ENCODE results near the gene MIGA2. TPM values are rescaled to one million over a fixed set of nuclear protein-coding genes. Genes with fewer than 3 reads are reported as not detected.

The MIGA2 gene
- total RNA-seq, 1 experiment from 2014 or later = 29.6 TPM

DNA sequence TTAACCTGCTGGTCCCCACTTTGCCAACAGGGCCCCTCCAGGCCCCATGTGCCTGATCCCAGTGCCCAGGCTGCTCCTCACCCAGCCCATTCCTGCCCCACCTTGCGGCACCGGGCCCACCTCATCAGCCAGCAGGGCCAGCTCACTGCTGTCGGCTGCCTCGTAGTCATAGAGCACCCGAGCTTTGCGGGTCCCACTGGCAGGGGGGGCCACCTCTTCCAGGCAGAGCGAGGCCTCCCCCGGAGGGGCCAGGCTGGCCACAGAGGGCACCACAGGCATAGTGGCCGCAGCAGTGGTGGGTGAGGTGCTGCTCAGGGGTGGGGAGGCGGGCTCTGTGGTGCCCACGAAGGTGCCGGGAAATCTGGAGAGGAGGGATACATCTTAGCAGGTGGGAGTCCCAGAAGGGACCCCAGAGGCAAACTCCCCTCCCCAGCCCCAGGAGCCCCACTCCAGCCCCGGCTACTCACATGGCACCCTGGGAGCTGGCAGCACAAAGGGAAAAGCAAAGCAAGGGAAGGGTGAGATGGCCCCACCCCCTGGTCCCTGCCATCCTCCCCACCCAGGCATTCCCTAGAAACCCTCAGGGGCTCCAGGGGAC, 27.3 kb upstream of the MIGA2 start:
- no peaks in the 10 kb centered on the region for H3K9me2 ChIP-seq (replicated peaks; ENCODE audit: low read length)
- H2AFZ ChIP-seq (ENCODE audit: low read length) = no peak overlapping the region
- no peak overlapping the region for H3K4me2 ChIP-seq (ENCODE audit: low read length)
- no peak overlapping the region for H3K4me3 ChIP-seq (ENCODE audit: low read length)
- CTCF ChIA-PET = no interaction called here
- no peak overlapping the region for H3K27ac ChIP-seq (ENCODE audit: low read length)
- no peaks in the 10 kb centered on the region for H4K20me1 ChIP-seq (ENCODE audit: low read length)
- H3K9me3 ChIP-seq (ENCODE audit: low read length) = no peaks in the 10 kb centered on the region
- no peaks in the 10 kb centered on the region for H3K27me3 ChIP-seq (ENCODE audit: low read length)
- H3K36me3 ChIP-seq (ENCODE audit: low read depth, low read length) = peaks cover 12% of the 10 kb centered on the region; the same call in 1 of the 2 replicates
- no peaks in the 10 kb centered on the region for H3K79me2 ChIP-seq (ENCODE audit: low read length)
- DNase-seq (no peak), ATAC-seq (no peak)
- no peak overlapping the region for H3K9ac ChIP-seq (ENCODE audit: low read length)
- no peaks in the 10 kb centered on the region for H3F3A ChIP-seq (ENCODE audit: low read length, unreplicated experiment)
- no TSS peak for BruUV-seq (replicated peaks)
- no peaks in the 10 kb centered on the region for H3K4me1 ChIP-seq (ENCODE audit: insufficient read depth, low read length)
- POLR2A ChIA-PET (ENCODE audit: unreplicated experiment) = no interaction called here
- no peak for TF ChIP-seq EZH2 (IDR thresholded peaks at IDR 0.05; ENCODE audit: low read length, unreplicated experiment)
- no peak for TF ChIP-seq EZH2phosphoT487 (IDR thresholded peaks at IDR 0.05; ENCODE audit: borderline replicate concordance, low read length)
- TF ChIP-seq, protein P1, sequence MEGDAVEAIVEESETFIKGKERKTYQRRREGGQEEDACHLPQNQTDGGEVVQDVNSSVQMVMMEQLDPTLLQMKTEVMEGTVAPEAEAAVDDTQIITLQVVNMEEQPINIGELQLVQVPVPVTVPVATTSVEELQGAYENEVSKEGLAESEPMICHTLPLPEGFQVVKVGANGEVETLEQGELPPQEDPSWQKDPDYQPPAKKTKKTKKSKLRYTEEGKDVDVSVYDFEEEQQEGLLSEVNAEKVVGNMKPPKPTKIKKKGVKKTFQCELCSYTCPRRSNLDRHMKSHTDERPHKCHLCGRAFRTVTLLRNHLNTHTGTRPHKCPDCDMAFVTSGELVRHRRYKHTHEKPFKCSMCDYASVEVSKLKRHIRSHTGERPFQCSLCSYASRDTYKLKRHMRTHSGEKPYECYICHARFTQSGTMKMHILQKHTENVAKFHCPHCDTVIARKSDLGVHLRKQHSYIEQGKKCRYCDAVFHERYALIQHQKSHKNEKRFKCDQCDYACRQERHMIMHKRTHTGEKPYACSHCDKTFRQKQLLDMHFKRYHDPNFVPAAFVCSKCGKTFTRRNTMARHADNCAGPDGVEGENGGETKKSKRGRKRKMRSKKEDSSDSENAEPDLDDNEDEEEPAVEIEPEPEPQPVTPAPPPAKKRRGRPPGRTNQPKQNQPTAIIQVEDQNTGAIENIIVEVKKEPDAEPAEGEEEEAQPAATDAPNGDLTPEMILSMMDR (conservative IDR thresholded peaks at IDR 0.05; ENCODE audit: low read depth, low read length) = no peak
- intact Hi-C loops (cut with micrococcal nuclease) = no loop called here

DNA sequence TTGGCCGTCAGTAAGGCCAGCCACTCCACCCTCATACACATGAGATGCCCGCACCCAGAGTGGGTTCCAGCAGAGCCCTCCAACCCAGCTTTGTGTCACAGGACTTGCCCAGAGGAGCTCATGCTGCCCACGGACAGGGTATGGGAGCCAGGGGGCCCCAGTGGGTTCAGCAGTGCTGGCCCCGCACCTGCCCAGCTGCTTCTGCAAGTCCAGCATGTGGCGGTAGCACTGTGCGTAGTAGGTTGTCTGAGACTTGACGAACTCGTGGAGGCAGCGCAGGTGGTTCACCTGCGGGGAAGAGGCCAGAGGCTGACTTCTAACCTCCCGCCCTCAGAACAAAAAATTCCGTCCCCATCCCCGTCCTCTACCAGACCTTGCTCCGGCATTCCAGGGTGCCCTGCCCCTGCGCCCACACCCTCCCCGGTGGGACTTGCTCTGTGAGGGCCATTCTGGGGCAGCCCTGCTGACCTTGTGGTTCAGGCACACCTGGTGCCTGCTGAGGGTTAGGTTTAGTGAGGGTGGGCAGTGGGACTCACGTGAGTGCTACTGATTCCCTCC, 26.8 kb upstream of the MIGA2 start:
- Histone ChIP-seq H3K79me2 (ENCODE audit: low read length) (no peaks in the 10 kb centered on the region), H3K9ac (ENCODE audit: low read length) (no peak overlapping the region), H3K36me3 (ENCODE audit: low read depth, low read length) (peaks cover 12% of the 10 kb centered on the region; the same call in 1 of the 2 replicates), H3K27me3 (ENCODE audit: low read length) (no peaks in the 10 kb centered on the region), H3K4me1 (ENCODE audit: insufficient read depth, low read length) (no peaks in the 10 kb centered on the region), H3F3A (ENCODE audit: low read length, unreplicated experiment) (no peaks in the 10 kb centered on the region), H3K4me2 (ENCODE audit: low read length) (no peak overlapping the region), H3K27ac (ENCODE audit: low read length) (no peak overlapping the region), H3K9me3 (ENCODE audit: low read length) (no peaks in the 10 kb centered on the region), H4K20me1 (ENCODE audit: low read length) (no peaks in the 10 kb centered on the region), H3K4me3 (ENCODE audit: low read length) (no peak overlapping the region), H3K9me2 (replicated peaks; ENCODE audit: low read length) (no peaks in the 10 kb centered on the region), H2AFZ (ENCODE audit: low read length) (no peak overlapping the region)
- TF ChIP-seq EZH2phosphoT487 (IDR thresholded peaks at IDR 0.05; ENCODE audit: borderline replicate concordance, low read length) (no peak), EZH2 (IDR thresholded peaks at IDR 0.05; ENCODE audit: low read length, unreplicated experiment) (no peak)
- TF ChIP-seq, protein P1 (conservative IDR thresholded peaks at IDR 0.05; ENCODE audit: low read depth, low read length) = no peak
- ATAC-seq (no peak), DNase-seq (no peak)
- no TSS peak for BruUV-seq (replicated peaks)
- intact Hi-C loops (cut with micrococcal nuclease) = no loop called here
- POLR2A ChIA-PET (ENCODE audit: unreplicated experiment) = no interaction called here
- CTCF ChIA-PET = no interaction called here

DNA sequence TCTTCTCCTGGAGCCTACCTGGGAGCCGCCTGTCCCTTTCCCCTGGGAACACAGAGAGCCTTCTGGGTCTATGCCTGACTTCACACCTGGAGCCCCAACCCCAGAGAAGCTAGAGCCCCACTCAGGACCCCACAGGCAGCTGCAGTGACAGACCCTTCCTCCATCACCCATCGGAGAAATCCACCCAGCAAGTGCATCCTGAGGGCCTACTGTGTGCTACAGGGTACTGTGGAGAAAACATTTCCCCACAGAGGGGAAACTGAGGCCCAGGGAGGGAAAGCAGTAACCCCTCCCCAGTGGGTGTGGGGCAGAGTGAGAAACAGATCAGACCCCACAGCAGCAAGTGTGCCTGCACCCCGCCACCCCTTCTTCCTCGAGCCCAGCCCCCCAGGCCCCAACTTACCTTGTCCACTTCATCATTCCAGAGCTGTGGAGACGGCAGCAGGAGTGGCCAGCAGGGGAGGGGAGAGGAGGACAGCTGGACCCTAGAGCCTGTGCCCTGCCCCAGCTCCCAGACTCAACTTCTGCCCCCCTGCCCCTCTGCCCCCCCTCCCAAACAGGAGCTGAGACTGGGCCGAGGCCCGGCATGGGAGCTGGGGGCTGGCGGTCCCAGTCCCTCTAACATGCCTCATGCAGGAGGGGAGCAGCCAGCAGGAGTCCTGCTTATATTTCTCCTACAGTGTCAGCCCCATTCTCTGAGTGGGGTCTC, 26.0 kb upstream of the MIGA2 start:
- no TSS peak for BruUV-seq (replicated peaks)
- no peaks in the 10 kb centered on the region for H3K79me2 ChIP-seq (ENCODE audit: low read length)
- POLR2A ChIA-PET (ENCODE audit: unreplicated experiment) = no interaction called here
- H3K9ac ChIP-seq (ENCODE audit: low read length) = no peak overlapping the region
- H3K4me1 ChIP-seq (ENCODE audit: insufficient read depth, low read length) = no peaks in the 10 kb centered on the region
- no peaks in the 10 kb centered on the region for H3K9me3 ChIP-seq (ENCODE audit: low read length)
- no peak overlapping the region for H3K27ac ChIP-seq (ENCODE audit: low read length)
- H3K9me2 ChIP-seq (replicated peaks; ENCODE audit: low read length) = no peaks in the 10 kb centered on the region
- TF ChIP-seq, protein P1 (conservative IDR thresholded peaks at IDR 0.05; ENCODE audit: low read depth, low read length) = no peak
- no peak for TF ChIP-seq EZH2 (IDR thresholded peaks at IDR 0.05; ENCODE audit: low read length, unreplicated experiment)
- no peak for TF ChIP-seq EZH2phosphoT487 (IDR thresholded peaks at IDR 0.05; ENCODE audit: borderline replicate concordance, low read length)
- no peak for DNase-seq
- no peak overlapping the region for H3K4me3 ChIP-seq (ENCODE audit: low read length)
- H3K36me3 ChIP-seq (ENCODE audit: low read depth, low read length) = peaks cover 11% of the 10 kb centered on the region; the same call in 1 of the 2 replicates
- CTCF ChIA-PET = no interaction called here
- H2AFZ ChIP-seq (ENCODE audit: low read length) = no peak overlapping the region
- no peak overlapping the region for H3K4me2 ChIP-seq (ENCODE audit: low read length)
- no peaks in the 10 kb centered on the region for H4K20me1 ChIP-seq (ENCODE audit: low read length)
- H3F3A ChIP-seq (ENCODE audit: low read length, unreplicated experiment) = no peaks in the 10 kb centered on the region
- H3K27me3 ChIP-seq (ENCODE audit: low read length) = no peaks in the 10 kb centered on the region
- intact Hi-C loops (cut with micrococcal nuclease) = no loop called here
- no peak for ATAC-seq

All from PC-3 (cell line).